GM23338 (cell line): ENCODE data around the gene CD276. TPM values are rescaled to one million over a fixed set of nuclear protein-coding genes. Genes with fewer than 3 reads are reported as not detected.
A peak's percentile ranks its signal among the peaks of the same experiment; 100 is the strongest.

Experiments
- ATAC-seq: fragments of 200-7000 bp; cut with Tn5 transposase; 3 replicates; pipeline ENCODE4 v1.9.1; 2020
- DNase-seq: peaks from one replicate; pipeline ENCODE4 v3.0.0-alpha.2; 2015; ENCODE audit warnings: low spot score
- H2AFZ ChIP-seq: fragments of 200-600 bp; sonication (generic); 2 replicates; pipeline ENCODE4 v1.8.0; 2016; ENCODE audit warnings: antibody characterized with exemption, mild to moderate bottlenecking, moderate library complexity
- H3F3A ChIP-seq: fragments of 200-600 bp; sonication (generic); replicated peaks from 2 replicates; pipeline ENCODE4 v1.8.0; 2017; ENCODE audit warnings: antibody characterized with exemption, mixed run types, low read depth
- H3K27ac ChIP-seq: fragments of 200-600 bp; sonication (generic); 2 replicates; pipeline ENCODE4 v1.6.1; 2016; ENCODE audit warnings: low read depth
- H3K27me3 ChIP-seq: fragments of 200-600 bp; sonication (generic); 2 replicates; pipeline ENCODE4 v1.8.0; 2016; ENCODE audit warnings: mild to moderate bottlenecking, mixed run types, moderate library complexity; ENCODE audit not compliant: insufficient read depth
- H3K36me3 ChIP-seq: fragments of 200-600 bp; sonication (generic); 2 replicates; pipeline ENCODE4 v1.8.0; 2016; ENCODE audit warnings: mild to moderate bottlenecking; ENCODE audit not compliant: insufficient read depth
- H3K4me1 ChIP-seq: fragments of 200-600 bp; sonication (generic); 2 replicates; pipeline ENCODE4 v1.8.0; 2016; ENCODE audit warnings: mild to moderate bottlenecking, moderate library complexity; ENCODE audit not compliant: insufficient read depth
- H3K4me2 ChIP-seq: fragments of 200-600 bp; sonication (generic); 2 replicates; pipeline ENCODE4 v1.7.1; 2017; ENCODE audit warnings: mixed run types
- H3K4me3 ChIP-seq: fragments of 200-600 bp; sonication (generic); 2 replicates; pipeline ENCODE4 v1.6.1; 2016; ENCODE audit warnings: mixed run types
- H3K79me2 ChIP-seq: fragments of 200-600 bp; sonication (generic); replicated peaks from 2 replicates; pipeline ENCODE4 v1.8.0; 2017; ENCODE audit warnings: mild to moderate bottlenecking; ENCODE audit not compliant: insufficient read depth
- H3K9me2 ChIP-seq: fragments of 200-600 bp; sonication (generic); 2 replicates; pipeline ENCODE4 v1.8.0; 2017; ENCODE audit not compliant: insufficient read depth
- H4K20me1 ChIP-seq: fragments of 200-600 bp; sonication (generic); replicated peaks from 2 replicates; pipeline ENCODE4 v1.8.0; 2017; ENCODE audit warnings: mild to moderate bottlenecking; ENCODE audit not compliant: insufficient read depth
- H3K27ac Mint-ChIP-seq: 2 replicates; pipeline ENCODE4 v1.8.0; 2020; ENCODE audit warnings: inconsistent platforms, mild to moderate bottlenecking, moderate library complexity, mixed read lengths
- H3K27me3 Mint-ChIP-seq: 3 replicates; pipeline ENCODE4 v1.8.0; 2022; ENCODE audit warnings: low read depth, mild to moderate bottlenecking, moderate library complexity, mixed read lengths, inconsistent platforms; ENCODE audit not compliant: insufficient read depth, poor library complexity
- H3K36me3 Mint-ChIP-seq: 3 replicates; pipeline ENCODE4 v1.8.0; 2021; ENCODE audit warnings: low read depth, mild to moderate bottlenecking, inconsistent platforms, moderate library complexity, mixed read lengths
- H3K4me1 Mint-ChIP-seq: 3 replicates; pipeline ENCODE4 v1.8.0; 2020; ENCODE audit warnings: mild to moderate bottlenecking, inconsistent platforms, mixed read lengths
- H3K4me3 Mint-ChIP-seq: 3 replicates; pipeline ENCODE4 v1.8.0; 2021; ENCODE audit warnings: moderate library complexity, mild to moderate bottlenecking, inconsistent platforms, mixed read lengths
- H3K9me3 Mint-ChIP-seq: 3 replicates; pipeline ENCODE4 v1.8.0; 2020; ENCODE audit warnings: moderate library complexity, mild to moderate bottlenecking, inconsistent platforms, mixed read lengths
- EZH2phosphoT487 ChIP-seq: fragments of 200-600 bp; sonication (generic); IDR thresholded peaks from one replicate; pipeline ENCODE4 v1.8.1; 2018; ENCODE audit warnings: antibody characterized with exemption; ENCODE audit not compliant: unreplicated experiment
- POLR2AphosphoS5 ChIP-seq: IDR thresholded peaks from 2 replicates; pipeline ENCODE4 v1.6.1; 2016; ENCODE audit warnings: antibody characterized with exemption, low read depth
- STAT1 ChIP-seq: IDR thresholded peaks from one replicate; pipeline ENCODE4 v1.6.1; 2016; ENCODE audit warnings: antibody characterized with exemption; ENCODE audit not compliant: unreplicated experiment
- ZNF331 ChIP-seq: fragments of 250-450 bp; sonication (Bioruptor Pico); IDR thresholded peaks from 2 replicates; pipeline ENCODE4 v1.5.0; 2020; ENCODE audit warnings: low read depth, mild to moderate bottlenecking, moderate library complexity
- polyA plus RNA-seq: library from polyadenylated mRNA; unstranded; fragments of >200 nt; fragmentation: Nextera tagmentation; extraction: Ambion mirVana; gene quantifications from 2 replicates; pipeline ENCODE4 v1.2.1, GENCODE V29; 2016
- total RNA-seq: library from RNA; depleted of rRNA; stranded (reverse); fragments of >200 nt; shearing (Covaris generic); gene quantifications from 2 replicates; pipeline ENCODE4 v1.2.3, GENCODE V29; 2014
- TF ChIP-seq, protein P1 (sequence below): IDR thresholded peaks from one replicate; pipeline ENCODE4 v1.6.1; 2018; ENCODE audit warnings: antibody characterized with exemption; ENCODE audit not compliant: unreplicated experiment
- TF ChIP-seq, protein P2 (sequence below), 2 experiments: fragments of 200-600 bp in 1 of 2; sonication (generic) in 1 of 2; conservative IDR thresholded peaks; 2 replicates each; pipeline versions ENCODE4 v1.5.1 to v1.6.1; 2016 to 2017; ENCODE audit warnings: antibody characterized with exemption in 2 of 2, low read depth in 2 of 2, mild to moderate bottlenecking in 2 of 2, moderate library complexity in 1 of 2

The CD276 gene
- total and polyA plus RNA-seq, 2 experiments from 2014 or later = 60.9 to 158 TPM

DNA sequence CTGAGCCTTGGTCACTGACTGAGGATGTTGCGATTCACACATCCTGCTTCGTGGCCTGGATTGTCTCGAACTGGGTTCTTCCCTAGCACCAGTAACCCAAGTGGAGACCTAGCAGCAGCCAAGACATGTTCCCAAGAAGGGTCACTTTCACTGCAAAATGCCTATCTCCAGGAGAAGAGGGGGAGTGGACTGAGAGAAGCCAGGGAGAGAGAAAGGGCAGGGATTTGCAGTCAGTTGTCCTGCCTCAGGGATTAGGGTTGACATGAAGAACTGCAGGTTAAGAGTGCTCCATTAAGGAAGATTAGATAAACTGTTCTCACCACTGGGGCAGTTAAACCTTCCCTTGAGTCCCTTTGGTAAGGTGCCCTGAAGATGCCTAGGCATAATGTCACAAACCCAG is 5.7 kb upstream of the CD276 start (continued):
- TF ChIP-seq, protein P1, sequence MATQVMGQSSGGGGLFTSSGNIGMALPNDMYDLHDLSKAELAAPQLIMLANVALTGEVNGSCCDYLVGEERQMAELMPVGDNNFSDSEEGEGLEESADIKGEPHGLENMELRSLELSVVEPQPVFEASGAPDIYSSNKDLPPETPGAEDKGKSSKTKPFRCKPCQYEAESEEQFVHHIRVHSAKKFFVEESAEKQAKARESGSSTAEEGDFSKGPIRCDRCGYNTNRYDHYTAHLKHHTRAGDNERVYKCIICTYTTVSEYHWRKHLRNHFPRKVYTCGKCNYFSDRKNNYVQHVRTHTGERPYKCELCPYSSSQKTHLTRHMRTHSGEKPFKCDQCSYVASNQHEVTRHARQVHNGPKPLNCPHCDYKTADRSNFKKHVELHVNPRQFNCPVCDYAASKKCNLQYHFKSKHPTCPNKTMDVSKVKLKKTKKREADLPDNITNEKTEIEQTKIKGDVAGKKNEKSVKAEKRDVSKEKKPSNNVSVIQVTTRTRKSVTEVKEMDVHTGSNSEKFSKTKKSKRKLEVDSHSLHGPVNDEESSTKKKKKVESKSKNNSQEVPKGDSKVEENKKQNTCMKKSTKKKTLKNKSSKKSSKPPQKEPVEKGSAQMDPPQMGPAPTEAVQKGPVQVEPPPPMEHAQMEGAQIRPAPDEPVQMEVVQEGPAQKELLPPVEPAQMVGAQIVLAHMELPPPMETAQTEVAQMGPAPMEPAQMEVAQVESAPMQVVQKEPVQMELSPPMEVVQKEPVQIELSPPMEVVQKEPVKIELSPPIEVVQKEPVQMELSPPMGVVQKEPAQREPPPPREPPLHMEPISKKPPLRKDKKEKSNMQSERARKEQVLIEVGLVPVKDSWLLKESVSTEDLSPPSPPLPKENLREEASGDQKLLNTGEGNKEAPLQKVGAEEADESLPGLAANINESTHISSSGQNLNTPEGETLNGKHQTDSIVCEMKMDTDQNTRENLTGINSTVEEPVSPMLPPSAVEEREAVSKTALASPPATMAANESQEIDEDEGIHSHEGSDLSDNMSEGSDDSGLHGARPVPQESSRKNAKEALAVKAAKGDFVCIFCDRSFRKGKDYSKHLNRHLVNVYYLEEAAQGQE = no peak
- TF ChIP-seq STAT1 (no peak), ZNF331 (CRISPR knock-in tag) (no peak), EZH2phosphoT487 (no peak)

DNA sequence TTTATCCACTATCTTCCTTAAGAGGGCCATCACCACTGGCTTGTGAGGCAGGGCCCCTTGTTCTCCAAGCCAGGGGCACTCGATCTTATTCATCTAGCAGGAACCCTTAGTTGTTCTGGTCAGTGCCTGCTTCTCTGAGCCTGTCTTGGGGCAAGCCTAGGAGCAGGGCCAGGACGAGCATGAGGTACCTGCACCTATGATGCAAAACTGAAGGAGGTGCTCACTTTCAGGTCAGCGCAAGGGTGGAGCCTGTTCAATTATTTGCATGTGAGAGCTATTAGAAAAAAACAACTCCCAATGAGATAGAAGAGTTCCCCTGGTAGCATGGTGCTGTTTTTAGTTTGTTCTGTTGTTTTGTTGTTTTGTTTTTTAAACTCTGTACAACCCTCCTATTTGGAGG is 5.0 kb upstream of the CD276 start:
- peaks cover 19% of the 10 kb centered on the region for H3K4me1 Mint-ChIP-seq
- TF ChIP-seq, protein P1 = no peak
- TF ChIP-seq ZNF331 (CRISPR knock-in tag) = no peak
- TF ChIP-seq EZH2phosphoT487 = no peak
- no peak for TF ChIP-seq POLR2AphosphoS5
- TF ChIP-seq, protein P2, sequence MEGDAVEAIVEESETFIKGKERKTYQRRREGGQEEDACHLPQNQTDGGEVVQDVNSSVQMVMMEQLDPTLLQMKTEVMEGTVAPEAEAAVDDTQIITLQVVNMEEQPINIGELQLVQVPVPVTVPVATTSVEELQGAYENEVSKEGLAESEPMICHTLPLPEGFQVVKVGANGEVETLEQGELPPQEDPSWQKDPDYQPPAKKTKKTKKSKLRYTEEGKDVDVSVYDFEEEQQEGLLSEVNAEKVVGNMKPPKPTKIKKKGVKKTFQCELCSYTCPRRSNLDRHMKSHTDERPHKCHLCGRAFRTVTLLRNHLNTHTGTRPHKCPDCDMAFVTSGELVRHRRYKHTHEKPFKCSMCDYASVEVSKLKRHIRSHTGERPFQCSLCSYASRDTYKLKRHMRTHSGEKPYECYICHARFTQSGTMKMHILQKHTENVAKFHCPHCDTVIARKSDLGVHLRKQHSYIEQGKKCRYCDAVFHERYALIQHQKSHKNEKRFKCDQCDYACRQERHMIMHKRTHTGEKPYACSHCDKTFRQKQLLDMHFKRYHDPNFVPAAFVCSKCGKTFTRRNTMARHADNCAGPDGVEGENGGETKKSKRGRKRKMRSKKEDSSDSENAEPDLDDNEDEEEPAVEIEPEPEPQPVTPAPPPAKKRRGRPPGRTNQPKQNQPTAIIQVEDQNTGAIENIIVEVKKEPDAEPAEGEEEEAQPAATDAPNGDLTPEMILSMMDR (conservative IDR thresholded peaks at IDR 0.05; ENCODE audit: low read depth in 2 of 2) = 0 out of 4 replicates have a peak, but pooled peaks of 1 of the 2 experiments have one; percentile 12
- H3K36me3 Mint-ChIP-seq = no peaks in the 10 kb centered on the region
- H3K27ac ChIP-seq = no peak overlapping the region
- peak overlapping the region; percentile 64; the same call in 1 of the 2 replicates for H2AFZ ChIP-seq
- no peaks in the 10 kb centered on the region for H3K9me3 Mint-ChIP-seq
- no peaks in the 10 kb centered on the region for H3K36me3 ChIP-seq
- no peaks in the 10 kb centered on the region for H4K20me1 ChIP-seq
- 0 out of 2 replicates have a peak, but pooled peaks cover 6% of the 10 kb centered on the region for H3F3A ChIP-seq
- H3K4me2 ChIP-seq = no peak overlapping the region
- ATAC-seq (peak; percentile 31), DNase-seq (peak; percentile 57)
- no peaks in the 10 kb centered on the region for H3K27me3 ChIP-seq
- H3K79me2 ChIP-seq = no peaks in the 10 kb centered on the region
- H3K27me3 Mint-ChIP-seq = peaks cover 4% of the 10 kb centered on the region
- H3K9me2 ChIP-seq = no peaks in the 10 kb centered on the region
- H3K4me3 ChIP-seq = no peak overlapping the region
- H3K4me1 ChIP-seq = peaks cover 11% of the 10 kb centered on the region; the same call in 1 of the 2 replicates
- H3K27ac Mint-ChIP-seq = no peak overlapping the region
- H3K4me3 Mint-ChIP-seq = no peak overlapping the region
